ENCODE measurements around the gene UFSP2. TPM values are rescaled to one million over a fixed set of nuclear protein-coding genes. Genes with fewer than 3 reads are reported as not detected.

The UFSP2 gene
- total RNA-seq, 2 experiments from 2014 or later: 27.3 to 40.3 TPM

DNA sequence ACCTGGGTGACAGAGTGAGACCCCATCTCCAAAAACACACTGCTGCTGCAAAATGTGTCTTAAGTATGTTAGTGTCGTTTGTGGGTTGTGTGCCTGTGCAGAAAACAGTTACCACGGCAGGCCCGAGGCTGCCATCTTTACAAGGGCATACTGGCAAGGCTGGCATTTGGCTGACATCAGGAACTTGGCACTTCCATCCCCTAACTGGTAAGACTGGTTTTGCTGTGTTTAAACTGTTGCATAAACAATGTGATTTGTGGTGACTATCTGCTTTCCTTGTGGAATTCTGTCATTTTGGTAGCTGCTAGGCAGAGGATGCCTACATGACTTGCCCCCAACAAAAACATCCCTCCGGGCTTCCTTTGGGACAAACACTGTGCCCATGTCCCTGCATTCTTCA, 42.3 kb downstream of the UFSP2 start:
- Mint-ChIP-seq H3K36me3 (ENCODE audit: low read depth) (peaks cover 5% of the 10 kb centered on the region), H3K4me1 (peaks cover 11% of the 10 kb centered on the region), H3K4me3 (no peak overlapping the region), H3K27me3 (peaks cover 3% of the 10 kb centered on the region), H3K9me3 (ENCODE audit: low read depth) (peaks cover 7% of the 10 kb centered on the region), H3K27ac (no peak overlapping the region)
- POLR2A ChIA-PET: no interaction called here
- CTCF ChIA-PET: no interaction called here
- intact Hi-C loops (cut with DNase I, micrococcal nuclease): no loop called here
- ATAC-seq (no peak), DNase-seq (no peak)

DNA sequence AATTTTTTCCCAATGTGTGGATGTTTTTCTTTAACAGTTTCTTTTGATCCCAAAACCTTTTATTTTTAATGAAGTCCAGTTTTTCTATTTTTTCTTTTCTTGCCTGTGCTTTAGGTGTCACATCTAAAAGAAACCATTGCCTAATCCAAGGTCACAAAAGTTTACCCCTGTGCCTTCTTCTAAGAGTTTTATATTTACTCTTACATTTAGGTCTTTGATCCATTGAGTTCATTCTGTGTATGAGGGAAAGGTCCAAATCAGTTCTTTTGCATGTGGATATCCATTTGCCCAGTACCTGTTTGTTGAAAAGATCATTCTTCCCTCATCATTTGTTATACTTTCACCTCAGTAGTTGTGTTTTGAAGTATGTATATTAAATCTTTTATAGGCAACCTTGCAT, 43.0 kb downstream of the UFSP2 start:
- H3K27ac Mint-ChIP-seq: no peak overlapping the region
- H3K27me3 Mint-ChIP-seq: peaks cover 3% of the 10 kb centered on the region
- H3K36me3 Mint-ChIP-seq (ENCODE audit: low read depth): peaks cover 5% of the 10 kb centered on the region
- H3K4me1 Mint-ChIP-seq: peaks cover 11% of the 10 kb centered on the region
- no peak for ATAC-seq
- no peak for DNase-seq
- H3K9me3 Mint-ChIP-seq (ENCODE audit: low read depth): peaks cover 7% of the 10 kb centered on the region
- CTCF ChIA-PET: no interaction called here
- POLR2A ChIA-PET: no interaction called here
- intact Hi-C loops (cut with DNase I, micrococcal nuclease): no loop called here
- no peak overlapping the region for H3K4me3 Mint-ChIP-seq

DNA sequence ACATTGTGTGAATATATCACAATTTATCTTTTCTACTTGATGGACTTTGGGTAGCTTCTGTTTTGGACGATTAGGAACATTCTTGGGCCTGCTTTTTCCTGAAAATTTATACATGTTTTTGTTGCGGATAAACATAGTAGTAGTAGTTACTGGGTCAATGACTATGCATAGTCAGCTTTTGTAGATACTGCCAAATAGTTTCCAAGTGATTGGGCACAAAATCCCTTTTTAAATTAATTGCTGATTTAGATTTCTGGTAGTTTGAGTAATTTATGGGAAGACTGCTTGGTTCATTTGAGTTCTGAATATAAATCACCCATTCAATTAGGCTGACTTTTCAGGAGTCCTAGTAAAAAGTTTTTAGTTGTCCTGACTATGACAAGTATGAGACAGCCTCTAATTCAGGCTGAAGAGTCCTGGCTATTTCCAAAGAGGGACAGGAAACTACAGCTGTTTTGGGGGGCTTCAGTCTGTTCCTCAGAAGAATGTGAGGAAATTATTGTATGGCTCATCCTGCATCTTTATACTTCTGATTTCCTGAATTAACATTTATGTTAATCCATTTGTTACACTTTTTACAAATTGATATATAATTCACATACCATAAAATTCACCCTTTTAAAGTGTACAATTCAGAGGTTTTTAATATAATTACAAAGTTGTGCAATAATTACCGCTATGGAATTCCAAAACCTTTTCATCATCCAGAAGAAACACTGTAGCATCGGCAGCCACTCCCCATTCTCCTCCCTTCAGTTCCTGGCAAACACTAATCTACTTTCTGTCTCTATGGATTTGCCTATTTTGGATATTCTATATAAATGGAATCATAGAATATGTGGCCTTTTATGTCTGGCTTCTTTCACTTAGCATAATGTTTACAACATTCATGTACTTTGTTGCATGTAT, 44.2 kb downstream of the UFSP2 start:
- Mint-ChIP-seq H3K4me1 (peaks cover 11% of the 10 kb centered on the region), H3K27me3 (peaks cover 3% of the 10 kb centered on the region), H3K27ac (no peak overlapping the region), H3K36me3 (ENCODE audit: low read depth) (peaks cover 5% of the 10 kb centered on the region), H3K9me3 (ENCODE audit: low read depth) (peaks cover 7% of the 10 kb centered on the region), H3K4me3 (no peak overlapping the region)
- CTCF ChIA-PET: no interaction called here
- no peak for ATAC-seq
- intact Hi-C loops (cut with DNase I, micrococcal nuclease): no loop called here
- POLR2A ChIA-PET: no interaction called here
- DNase-seq: no peak

DNA sequence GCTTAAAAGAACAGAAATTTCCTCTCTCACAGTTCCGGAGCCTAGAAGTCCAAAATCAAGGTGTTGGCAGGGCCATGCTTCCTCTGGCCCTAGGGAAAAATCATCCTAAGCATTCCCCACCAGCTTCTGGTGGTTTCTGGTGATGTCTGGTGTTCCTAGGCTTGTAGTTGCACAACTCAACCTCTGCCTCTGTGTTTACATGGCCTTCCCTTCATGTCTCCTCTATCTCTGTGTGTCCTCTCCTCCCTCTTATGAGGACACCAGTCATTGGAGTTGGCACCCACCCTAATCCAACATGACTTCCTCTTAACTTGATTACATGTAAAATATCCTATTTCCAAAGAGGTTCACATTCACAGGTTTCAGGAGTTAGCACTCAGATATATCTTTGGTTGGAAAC, 45.4 kb downstream of the UFSP2 start:
- DNase-seq (no peak), ATAC-seq (no peak)
- peaks cover 3% of the 10 kb centered on the region for H3K27me3 Mint-ChIP-seq
- H3K36me3 Mint-ChIP-seq (ENCODE audit: low read depth): peaks cover 5% of the 10 kb centered on the region
- H3K9me3 Mint-ChIP-seq (ENCODE audit: low read depth): peaks cover 7% of the 10 kb centered on the region
- ChIA-PET CTCF (interaction anchor here (0.6 kb wide), 2 partner anchors 108 to 122 kb away, joined by 3 read pairs; no protein-coding TSS in a partner anchor), POLR2A (no interaction called here)
- no peak overlapping the region for H3K27ac Mint-ChIP-seq
- H3K4me3 Mint-ChIP-seq: no peak overlapping the region
- intact Hi-C loops (cut with DNase I, micrococcal nuclease): no loop called here
- H3K4me1 Mint-ChIP-seq: peaks cover 10% of the 10 kb centered on the region

DNA sequence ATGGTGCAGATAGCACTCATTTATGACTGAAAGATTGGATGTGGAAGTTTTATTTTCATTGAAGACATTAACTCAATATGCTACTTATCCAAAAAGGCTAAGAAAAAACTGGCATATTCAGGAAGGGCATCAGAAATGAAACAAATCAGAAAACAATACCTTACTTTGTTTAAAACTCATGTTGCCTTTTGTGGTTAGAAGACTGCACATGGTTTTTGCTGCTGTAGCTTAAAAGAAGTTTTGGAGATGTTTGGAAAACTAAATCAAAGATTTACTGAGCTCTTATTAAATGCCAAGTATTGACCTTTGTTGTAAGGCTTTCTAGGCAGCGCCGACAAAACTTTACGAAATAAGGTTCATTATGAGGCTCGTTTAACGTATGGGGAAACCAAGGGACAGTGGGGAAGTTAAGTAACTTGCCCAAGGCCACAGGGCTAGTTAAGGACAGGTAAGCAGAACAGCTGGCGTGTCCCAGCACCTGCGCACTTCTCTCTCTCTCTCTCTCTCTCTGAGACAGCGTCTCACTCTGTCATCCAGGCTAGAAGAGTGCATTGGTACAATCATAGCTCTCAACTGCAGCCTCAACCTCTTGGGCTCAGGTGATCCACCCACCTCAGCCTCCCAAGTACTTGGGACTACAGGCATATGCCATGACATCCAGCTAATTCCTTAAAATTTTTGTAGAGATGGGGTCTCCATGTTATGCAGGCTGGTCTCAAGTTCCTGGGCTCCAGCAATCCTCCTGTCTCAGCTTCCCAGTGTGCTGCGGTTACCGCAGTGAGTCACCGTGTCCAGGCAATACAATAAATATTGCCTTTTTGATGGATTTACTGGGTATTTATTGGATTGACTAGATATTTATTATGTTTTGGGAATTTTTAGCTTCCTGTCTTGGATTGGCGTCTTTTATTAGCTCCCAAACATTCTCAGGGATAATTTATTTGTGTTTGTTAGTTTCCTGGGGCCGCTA, 46.2 kb downstream of the UFSP2 start:
- H3K4me3 Mint-ChIP-seq: no peak overlapping the region
- no peak overlapping the region for H3K27ac Mint-ChIP-seq
- intact Hi-C loops (cut with DNase I, micrococcal nuclease): no loop called here
- ATAC-seq: no peak
- H3K4me1 Mint-ChIP-seq: peaks cover 3% of the 10 kb centered on the region
- H3K27me3 Mint-ChIP-seq: no peaks in the 10 kb centered on the region
- ChIA-PET POLR2A (no interaction called here), CTCF (interaction anchor here (0.6 kb wide), 1 partner anchor 121 kb away, joined by 3 read pairs; no protein-coding TSS in a partner anchor)
- peaks cover 5% of the 10 kb centered on the region for H3K36me3 Mint-ChIP-seq (ENCODE audit: low read depth)
- peaks cover 7% of the 10 kb centered on the region for H3K9me3 Mint-ChIP-seq (ENCODE audit: low read depth)
- DNase-seq: no peak

DNA sequence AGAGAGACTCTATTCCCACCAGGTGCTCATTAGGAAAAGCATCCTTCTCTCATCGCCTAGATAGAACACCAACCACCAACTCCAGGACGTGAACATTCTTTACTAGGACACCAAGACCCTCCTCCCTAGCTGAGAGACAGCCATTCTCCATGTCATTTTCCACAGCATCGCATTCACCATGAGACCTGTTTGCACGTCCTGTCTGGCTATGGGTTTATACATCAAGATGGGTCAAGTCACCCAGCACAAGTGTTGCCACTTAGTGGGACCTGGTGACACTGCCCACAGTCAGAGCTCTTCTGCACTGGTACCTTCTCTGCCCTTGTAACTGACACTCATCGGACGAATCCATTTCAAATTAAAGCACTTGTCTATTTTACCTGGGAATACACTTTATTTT, 47.5 kb downstream of the UFSP2 start:
- H3K27me3 Mint-ChIP-seq: no peaks in the 10 kb centered on the region
- H3K4me3 Mint-ChIP-seq: no peak overlapping the region
- POLR2A ChIA-PET: no interaction called here
- DNase-seq: no peak
- ATAC-seq: no peak
- no peaks in the 10 kb centered on the region for H3K4me1 Mint-ChIP-seq
- intact Hi-C loops (cut with DNase I, micrococcal nuclease): no loop called here
- no peak overlapping the region for H3K27ac Mint-ChIP-seq
- peaks cover 5% of the 10 kb centered on the region for H3K36me3 Mint-ChIP-seq (ENCODE audit: low read depth)
- CTCF ChIA-PET: no interaction called here
- H3K9me3 Mint-ChIP-seq (ENCODE audit: low read depth): peaks cover 7% of the 10 kb centered on the region

DNA sequence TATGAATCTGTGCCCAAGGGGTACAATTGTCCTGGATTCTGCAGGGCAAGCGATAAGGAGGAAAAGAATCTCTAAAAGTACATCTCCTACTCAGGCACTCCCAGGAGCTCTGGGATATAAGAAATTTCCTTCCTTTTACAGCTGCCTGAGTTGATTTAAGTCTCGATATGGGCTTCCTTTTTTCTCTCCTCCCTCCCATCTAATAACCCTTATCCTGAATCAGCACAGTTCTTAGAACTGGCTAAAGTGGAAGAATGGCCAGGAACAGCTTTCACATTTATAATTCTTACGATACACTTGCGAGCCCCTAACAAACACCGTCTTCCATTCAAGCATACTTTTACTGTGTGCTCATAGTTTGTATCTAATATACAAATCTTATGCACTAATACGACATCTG, 51.2 kb downstream of the UFSP2 start:
- ChIA-PET POLR2A (no interaction called here), CTCF (interaction anchor here (0.7 kb wide), 1 partner anchor 234 kb away, joined by 3 read pairs; no protein-coding TSS in a partner anchor)
- DNase-seq (no peak), ATAC-seq (no peak)
- intact Hi-C loops (cut with DNase I, micrococcal nuclease): no loop called here
- no peaks in the 10 kb centered on the region for H3K4me1 Mint-ChIP-seq
- H3K27ac Mint-ChIP-seq: no peak overlapping the region
- H3K9me3 Mint-ChIP-seq (ENCODE audit: low read depth): no peaks in the 10 kb centered on the region
- H3K4me3 Mint-ChIP-seq: no peak overlapping the region
- H3K36me3 Mint-ChIP-seq (ENCODE audit: low read depth): peaks cover 4% of the 10 kb centered on the region
- H3K27me3 Mint-ChIP-seq: no peaks in the 10 kb centered on the region

DNA sequence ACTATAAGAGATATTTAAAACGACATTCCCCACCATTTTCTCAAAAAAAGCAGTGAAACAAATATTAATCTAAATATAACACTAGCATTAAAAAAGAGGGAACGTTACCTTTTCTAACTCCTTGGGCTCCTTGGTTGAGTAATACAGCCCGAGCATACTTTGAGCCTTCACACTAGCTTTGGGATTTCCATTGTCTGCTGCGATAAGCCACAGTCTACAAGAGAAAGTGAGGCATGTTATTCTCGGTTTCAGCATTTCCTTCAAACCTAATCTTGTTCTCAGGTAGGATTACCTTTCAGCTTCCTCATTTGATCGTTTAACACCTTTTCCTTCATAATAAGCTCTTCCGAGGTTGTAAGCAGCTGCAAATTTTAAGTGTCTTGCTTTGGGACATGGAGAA, 51.7 kb downstream of the UFSP2 start:
- Mint-ChIP-seq H3K4me3 (no peak overlapping the region), H3K27me3 (no peaks in the 10 kb centered on the region), H3K36me3 (ENCODE audit: low read depth) (peaks cover 4% of the 10 kb centered on the region), H3K4me1 (no peaks in the 10 kb centered on the region), H3K27ac (no peak overlapping the region), H3K9me3 (ENCODE audit: low read depth) (no peaks in the 10 kb centered on the region)
- ChIA-PET POLR2A (no interaction called here), CTCF (interaction anchor here (0.7 kb wide), 1 partner anchor 234 kb away, joined by 3 read pairs; no protein-coding TSS in a partner anchor)
- intact Hi-C loops (cut with DNase I, micrococcal nuclease): no loop called here
- DNase-seq: no peak
- ATAC-seq: no peak

DNA sequence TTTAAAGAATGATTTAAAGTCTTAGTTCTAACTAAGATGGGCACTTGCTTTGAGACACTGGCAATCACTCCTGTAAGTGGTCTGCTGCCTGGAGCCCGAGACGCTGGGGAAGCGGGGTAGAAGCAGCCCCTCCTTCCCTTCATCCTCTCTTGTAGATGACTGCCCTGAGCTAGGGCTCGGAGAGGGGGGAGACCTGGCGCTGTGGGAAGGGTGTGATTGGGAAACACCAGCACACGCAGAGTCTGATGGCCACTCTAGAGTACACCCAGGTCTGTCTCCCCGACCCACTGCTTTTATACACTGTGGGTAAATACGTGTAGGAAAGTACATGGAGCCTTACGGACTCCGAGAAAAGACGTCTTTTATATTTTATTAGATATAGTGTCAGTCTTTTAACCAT, 54.1 kb downstream of the UFSP2 start:
- ChIA-PET POLR2A (no interaction called here), CTCF (no interaction called here)
- Mint-ChIP-seq H3K27me3 (no peaks in the 10 kb centered on the region), H3K36me3 (ENCODE audit: low read depth) (peaks cover 4% of the 10 kb centered on the region), H3K9me3 (ENCODE audit: low read depth) (no peaks in the 10 kb centered on the region), H3K4me3 (no peak overlapping the region), H3K4me1 (no peaks in the 10 kb centered on the region), H3K27ac (no peak overlapping the region)
- DNase-seq: no peak
- intact Hi-C loops (cut with DNase I, micrococcal nuclease): no loop called here
- ATAC-seq: no peak

DNA sequence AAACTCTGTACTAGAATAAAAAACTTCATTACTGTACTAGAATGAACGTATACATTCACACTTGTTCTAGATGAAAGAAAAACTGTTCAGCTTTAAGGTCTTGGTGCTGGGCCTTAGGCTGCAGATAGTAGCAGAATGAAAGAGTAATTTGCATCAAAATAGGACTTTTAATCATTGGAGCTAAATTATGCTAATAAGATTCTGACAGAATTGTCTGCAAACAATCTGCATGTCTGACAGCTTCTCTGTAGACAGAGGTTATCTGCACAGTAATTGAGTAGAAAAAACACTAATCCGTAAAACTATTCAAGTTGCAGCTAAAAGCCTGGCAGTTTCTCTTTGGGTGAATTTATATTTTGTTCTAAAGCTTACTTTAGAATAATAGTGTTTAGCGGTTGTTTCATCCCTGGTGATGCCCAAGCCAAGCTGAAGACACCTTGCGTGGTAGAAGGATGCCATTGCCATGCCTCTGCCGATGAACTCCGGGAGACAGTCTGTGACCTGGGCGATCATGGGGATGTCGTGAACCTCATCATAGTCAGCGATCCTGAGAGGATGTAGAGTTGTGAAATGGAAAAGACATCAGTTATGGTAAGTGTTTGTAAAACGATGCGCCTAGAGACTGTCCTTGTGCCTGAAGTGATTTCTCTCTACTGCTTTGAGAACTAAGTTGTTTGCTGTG, 55.4 kb downstream of the UFSP2 start:
- H3K27ac Mint-ChIP-seq: no peak overlapping the region
- no peaks in the 10 kb centered on the region for H3K27me3 Mint-ChIP-seq
- CTCF ChIA-PET: no interaction called here
- intact Hi-C loops (cut with DNase I, micrococcal nuclease): no loop called here
- POLR2A ChIA-PET: no interaction called here
- DNase-seq (no peak), ATAC-seq (no peak)
- H3K36me3 Mint-ChIP-seq (ENCODE audit: low read depth): peaks cover 4% of the 10 kb centered on the region
- no peaks in the 10 kb centered on the region for H3K4me1 Mint-ChIP-seq
- H3K9me3 Mint-ChIP-seq (ENCODE audit: low read depth): no peaks in the 10 kb centered on the region
- H3K4me3 Mint-ChIP-seq: no peak overlapping the region

DNA sequence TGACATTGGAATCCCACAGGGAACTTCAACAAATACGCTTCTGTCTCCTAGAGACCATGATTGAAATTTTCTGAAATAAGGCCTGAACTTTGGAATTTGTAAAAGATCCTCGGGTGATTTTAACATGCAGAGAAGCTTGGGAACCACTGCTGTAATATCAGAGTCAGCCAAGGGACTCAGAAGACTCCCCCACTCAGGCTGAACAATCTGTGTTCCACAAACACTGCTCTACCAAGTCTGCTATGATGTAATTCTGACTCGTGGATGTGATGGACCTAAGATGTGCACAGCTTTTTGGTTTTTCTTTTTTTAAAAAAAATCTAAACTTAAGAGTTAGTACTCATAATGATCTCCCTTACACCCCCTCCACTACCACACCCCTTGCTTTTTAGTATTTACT, 56.0 kb downstream of the UFSP2 start:
- H3K27ac Mint-ChIP-seq: no peak overlapping the region

More for the DNA sequence above, 56.0 kb downstream of the UFSP2 start:
- no peak overlapping the region for H3K4me3 Mint-ChIP-seq
- no peaks in the 10 kb centered on the region for H3K9me3 Mint-ChIP-seq (ENCODE audit: low read depth)
- peaks cover 4% of the 10 kb centered on the region for H3K36me3 Mint-ChIP-seq (ENCODE audit: low read depth)
- no peaks in the 10 kb centered on the region for H3K27me3 Mint-ChIP-seq
- ChIA-PET POLR2A (no interaction called here), CTCF (no interaction called here)
- no peak for DNase-seq
- no peaks in the 10 kb centered on the region for H3K4me1 Mint-ChIP-seq
- ATAC-seq: no peak
- intact Hi-C loops (cut with DNase I, micrococcal nuclease): no loop called here

Measured in activated CD4-positive, alpha-beta T cell treated with anti-CD3 and anti-CD28 coated beads for 36 hours (primary cell).